ENCODE data around the gene P4HA2. TPM values are rescaled to one million over a fixed set of nuclear protein-coding genes. Genes with fewer than 3 reads are reported as not detected.

The P4HA2 gene
- 87.2 TPM for total RNA-seq

DNA sequence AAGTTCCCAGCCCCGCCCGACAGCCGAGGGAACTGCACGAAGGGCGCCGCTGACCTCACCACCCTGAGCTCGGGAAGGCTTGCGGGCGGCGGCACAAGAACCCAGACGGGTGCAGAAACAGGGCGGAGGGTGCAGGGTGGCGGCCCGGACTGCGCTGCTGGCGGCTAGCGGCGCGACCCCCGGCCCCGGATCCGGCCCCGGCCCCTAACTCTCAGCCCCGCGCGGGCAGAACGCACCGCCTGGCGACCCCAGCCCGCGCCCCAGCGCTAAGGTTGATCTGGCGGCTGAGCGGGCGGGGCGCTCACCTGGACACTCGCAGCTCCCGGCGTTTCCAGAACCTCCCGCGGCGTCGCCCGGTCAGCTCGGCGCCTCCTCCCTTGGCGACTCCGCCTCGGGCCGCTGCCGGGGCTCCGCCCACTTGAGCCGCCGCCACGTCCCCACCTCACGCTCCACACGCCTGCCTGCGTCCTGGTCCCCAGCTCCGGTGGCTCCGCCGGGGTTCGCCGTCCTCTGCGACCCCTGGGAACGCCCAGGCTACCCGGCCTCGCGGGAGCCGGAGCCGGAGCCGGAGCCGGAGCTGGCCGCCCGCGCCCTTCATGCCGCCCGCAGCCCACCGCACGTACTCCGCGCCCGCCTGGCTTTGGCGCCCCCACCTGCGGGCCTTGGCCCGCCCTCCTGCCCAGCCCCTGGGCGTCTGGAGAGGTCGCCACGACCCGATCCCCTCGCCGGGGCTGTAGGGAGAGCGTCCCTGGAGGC, at the start of gene P4HA2:
TSS of gene P4HA2 (minus strand) at position 369 of the 756 bp plus-strand sequence. CDS start 9,227 bp downstream, outside the sequence.
- DNase-seq: peak; percentile 89

DNA sequence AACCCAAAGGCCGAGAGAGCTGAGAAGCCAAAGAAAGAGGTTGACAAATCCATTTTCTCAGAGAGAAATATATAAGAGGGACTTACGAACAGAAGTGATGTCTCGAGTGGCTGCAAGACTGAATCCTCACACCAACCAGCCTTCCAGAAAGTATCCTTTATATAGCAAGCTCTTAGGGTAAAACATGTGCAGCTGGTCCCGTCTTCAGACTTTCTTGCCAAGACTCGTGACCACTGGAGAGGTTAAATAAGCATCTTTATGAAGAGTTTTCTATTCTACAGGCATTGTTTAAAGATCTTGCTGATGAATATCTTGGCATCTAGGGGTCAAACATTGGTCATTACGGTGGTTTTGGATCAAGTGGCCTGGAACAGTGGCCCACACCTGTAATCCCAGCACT, 49.6 kb upstream of the P4HA2 start:
- no peak for DNase-seq

DNA sequence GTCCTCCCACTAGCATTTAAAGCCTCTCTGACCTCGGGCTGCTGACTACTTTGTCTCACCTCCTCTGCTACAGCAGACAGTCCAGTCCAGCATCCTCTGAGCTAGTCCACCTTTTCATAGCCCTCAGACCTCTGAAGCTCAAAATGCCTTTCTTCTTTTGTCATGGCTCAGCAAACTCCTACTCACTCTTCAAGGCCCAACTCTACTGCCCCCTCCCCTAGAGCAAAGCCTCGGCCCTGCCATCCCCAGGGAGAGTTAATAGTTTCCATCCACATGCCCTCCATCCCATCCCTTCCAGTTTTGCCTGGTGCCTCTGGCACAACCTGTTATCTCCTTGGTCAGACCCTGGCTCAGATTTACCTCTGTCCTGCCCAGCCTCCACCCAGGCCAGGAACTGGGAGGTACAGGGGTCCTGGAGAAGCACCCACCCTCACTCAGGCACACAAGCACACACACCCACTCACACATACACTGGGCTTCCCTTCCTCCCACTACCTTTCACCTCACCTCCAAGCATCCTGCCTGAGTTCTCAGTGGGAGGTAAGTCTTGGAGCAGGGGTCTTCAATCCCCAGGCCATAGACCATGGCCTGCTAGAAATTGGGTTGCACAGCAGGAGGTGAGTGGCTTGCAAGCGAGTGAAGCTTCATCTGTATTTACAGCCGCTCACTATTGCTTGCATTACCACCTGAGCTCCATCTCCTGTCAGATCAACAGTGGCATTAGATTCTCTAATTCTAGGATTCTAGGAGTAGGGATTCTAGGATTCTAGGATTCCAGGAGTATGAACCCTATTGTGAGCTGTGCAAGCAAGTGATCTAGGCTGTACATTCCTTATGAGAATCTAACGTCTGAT, 47.9 kb upstream of the P4HA2 start:
- DNase-seq: no peak

DNA sequence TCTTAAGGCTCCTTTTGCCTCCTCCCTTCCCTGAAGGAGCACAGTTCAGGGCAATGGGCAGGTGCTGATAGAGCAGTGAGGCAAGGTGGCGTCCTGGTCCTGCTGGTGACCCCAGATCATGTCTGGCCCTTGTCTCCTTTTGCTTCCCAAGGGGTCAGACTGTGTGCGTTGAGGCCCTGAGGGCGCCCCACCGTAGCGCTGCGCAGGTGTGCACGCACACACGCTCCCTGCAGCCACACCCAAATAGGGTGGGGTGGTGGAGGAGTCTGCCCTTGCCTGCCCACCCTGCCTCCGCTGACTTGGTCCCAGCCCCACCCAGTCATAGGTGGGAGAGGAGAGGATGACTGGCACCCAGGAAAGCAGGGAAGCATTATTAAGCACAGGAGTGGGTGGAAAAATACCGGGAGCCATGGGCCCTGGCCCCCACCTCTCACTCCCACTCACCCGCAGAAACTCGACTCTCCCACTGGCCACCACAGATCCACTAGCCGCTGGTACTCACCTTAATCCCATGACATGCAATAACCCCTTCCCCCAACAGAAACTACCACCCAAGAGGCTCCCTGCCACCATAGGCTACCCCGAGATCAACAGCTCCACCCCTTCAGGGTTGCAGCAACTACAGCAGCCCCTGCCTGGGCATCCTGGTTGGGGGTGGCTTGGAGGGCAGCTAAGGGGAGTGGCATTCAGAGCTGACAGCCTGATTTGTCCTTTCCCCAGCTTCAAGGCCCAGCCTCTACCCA, 46.6 kb upstream of the P4HA2 start:
- DNase-seq: no peak

DNA sequence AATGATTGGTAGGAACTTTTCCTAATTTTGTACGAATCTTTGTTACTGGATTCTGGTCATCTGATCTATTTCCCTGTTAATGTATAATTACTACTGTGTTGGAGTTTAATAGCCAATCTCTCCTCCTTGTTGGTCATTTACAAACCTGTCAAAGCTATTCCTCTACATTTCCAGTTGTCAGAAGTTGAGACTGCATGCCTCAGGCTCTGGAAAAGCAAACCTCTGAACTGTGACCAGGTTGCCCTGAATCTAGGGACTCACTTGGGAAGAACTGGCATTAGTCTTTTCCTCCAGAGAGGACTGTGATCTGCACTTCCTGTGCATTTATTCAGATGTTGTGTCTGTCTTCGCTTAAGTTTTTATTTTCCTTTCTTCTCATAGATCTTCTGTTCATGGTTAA, 46.0 kb upstream of the P4HA2 start:
- DNase-seq: no peak

DNA sequence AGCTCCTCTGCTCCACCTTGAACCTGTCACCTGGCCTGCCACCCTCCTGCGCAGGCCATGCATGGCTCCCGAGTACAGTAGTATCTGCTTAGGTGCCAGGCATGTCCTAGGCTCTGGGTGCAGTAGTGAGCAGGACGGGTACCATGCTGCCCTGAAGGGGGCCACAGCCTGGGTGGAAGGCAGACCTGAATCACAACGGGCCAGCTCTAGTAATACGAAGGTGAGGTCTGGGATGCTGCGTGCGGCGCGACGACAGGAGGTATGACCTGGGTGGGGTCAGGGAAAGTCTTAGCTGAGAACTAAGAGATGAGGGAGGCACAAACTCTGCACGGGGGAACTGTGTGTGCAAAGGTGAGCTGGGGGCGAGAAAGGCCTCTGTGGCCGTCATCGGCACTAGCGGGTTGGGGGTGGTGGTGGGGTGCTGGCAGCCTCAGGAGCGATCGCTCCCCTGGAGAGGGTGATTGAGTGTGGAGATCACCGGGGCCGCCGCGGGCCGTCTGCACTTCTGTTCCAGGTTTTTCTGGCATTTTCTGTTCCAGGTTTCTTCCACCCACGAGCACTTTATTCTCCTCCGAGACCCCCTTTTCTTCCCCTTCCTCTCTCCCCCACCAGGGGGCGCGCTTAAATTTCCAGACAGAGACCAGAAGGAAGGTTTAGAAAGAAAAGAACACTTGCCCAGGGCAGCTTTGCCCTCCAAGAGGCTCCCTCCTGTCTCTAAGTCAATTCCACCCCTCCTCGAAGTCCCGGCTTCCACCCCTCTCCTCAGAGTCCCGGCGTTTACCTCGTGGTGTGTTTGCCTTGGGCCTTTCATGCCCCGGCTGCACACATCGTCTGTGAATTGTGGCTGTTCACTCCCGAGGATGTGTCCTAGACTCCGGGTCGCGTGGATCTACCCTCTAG, 44.9 kb upstream of the P4HA2 start:
- DNase-seq: peak; percentile 87

DNA sequence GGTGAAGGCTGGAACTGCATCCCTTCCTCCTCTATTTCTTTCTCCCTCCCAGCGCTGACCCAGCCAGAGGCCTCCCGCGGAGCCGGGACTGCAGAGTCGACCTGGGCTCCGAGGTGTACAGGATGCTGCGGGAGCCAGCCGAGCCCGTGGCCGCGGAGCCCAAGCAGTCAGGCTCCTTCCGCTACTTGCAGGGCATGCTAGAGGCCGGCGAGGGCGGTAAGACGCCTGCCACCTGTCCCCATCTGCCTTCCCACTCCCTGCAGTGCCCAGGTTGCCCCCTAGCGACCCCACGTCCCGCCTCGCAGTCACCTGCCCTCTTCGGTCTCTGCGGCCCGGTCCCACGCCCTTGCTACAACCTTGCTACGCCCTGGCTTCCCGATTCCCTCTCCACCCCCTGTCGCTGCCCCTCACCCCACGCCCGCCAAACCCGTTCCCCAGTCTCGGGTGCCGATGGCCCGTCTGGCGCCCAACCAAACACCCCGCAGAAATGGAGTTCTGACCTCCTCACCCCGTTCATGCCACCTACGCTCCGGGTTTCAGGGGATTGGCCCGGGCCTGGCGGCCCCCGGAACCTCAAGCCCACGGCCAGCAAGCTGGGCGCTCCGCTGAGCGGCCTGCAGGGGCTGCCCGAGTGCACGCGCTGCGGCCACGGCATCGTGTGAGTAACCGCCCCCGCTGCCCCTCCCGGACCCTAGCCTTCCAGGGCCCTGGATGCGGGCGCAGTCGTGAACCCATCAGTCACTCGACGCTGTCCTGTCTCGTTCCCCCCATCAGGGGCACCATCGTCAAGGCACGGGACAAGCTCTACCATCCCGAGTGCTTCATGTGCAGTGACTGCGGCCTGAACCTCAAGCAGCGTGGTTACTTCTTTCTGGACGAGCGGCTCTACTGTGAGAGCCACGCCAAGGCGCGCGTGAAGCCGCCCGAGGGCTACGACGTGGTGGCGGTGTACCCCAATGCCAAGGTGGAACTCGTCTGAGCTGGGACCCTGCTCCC, 43.9 kb upstream of the P4HA2 start:
- DNase-seq: no peak

DNA sequence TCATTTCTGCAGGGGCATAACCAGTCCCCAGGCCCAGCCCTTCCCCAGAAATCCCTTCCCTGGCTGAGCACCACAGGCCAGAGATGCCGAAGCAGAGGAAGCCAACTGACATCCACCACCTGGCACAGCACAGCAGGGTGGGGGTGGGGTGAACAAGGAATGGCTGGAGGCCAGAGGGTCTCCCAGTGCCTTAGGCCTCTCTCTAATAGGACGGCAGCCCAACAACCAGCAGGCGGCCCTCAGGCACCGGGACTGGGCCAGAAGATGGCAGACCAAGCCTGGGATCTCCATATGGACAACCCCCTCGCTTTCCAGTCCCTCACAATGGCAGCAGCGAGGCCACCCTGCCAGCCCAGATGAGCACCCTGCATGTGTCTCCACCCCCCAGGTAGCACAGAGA, 43.1 kb upstream of the P4HA2 start:
- DNase-seq: peak; percentile 88

DNA sequence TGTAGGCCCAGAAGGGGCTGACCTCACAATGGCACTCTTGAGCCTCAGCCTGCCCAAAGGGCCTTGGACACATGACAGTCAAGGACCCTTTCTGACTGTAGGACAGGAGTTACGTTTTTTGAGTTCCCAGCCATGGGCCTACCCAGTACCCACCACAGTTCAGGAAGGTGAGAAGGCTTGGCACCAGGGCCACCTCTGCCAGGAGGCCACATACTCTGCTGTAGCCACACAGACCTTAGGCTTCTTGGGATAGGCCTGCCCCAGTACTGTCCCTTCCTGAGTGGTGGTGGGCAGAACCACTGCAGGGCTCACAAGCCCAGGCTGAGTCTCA, 42.6 kb upstream of the P4HA2 start:
- DNase-seq: no peak

DNA sequence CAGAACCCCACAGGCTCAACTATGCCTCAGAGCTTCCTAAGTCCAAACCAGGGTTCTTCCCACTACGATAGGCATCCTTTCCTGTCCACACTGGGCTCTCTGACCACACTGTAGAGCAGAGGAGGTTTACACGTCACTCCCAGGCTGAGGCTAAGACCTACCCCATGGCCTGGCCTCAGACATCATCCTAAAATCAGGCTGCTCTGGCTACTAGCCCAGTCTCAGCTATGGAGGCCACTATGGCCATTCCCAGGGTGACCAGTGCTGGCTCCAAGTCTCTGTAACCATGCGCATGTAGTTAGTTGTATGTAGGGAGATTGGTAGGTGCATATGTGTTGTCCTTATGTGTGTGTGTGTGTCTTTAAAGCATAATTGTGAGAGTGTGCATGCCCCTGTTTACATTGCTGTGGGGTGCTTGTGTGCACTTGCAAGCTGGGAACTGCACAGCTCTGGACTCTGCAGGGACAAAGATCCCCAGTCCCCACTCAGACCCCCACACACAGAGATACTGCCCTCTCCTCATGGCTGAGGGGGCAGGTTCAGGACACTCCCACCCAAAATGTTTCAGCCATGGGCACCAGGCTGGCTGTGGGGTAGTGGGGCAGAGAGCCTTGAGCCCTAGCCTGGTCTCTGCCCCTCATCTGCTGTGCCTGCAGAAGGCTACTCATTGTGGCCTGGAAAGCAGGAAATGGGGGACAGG, 42.1 kb upstream of the P4HA2 start:
- no peak for DNase-seq

DNA sequence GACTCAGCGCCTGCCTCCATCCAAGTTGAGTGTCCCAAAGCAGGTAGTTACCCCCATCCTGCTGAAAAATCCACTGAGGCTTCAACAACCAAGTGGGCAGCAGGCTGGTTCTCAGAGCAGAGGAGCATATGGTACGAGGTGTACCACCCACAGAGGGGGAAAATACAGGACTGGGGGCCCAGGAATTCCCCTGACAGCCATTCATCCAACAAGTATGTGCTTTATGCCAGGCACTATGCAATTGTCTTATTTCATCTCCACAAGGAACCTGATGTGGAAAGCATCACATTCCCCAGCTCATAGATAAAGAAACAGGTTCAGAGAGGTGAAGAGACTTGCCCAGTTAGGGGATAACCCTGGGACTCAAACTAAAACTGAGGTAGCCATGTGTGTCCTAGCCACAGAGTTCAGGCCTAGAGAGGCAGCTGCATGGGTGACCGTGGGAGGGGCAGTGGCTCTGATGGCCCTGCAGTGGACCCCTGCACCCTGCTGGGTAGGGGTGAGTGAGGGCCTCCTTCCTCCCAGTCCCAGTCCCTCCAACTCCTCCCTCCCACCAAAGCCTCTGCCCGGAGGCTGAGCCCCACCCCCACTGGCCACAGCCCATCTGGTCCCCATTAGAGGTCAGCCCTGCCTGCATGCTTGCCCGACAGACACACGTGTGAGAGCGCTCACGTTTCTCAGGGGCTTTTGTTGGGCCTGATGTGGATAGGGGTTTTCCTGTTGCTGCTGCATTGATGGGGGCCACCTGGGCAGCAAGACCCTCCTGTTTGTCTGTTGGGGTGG, 41.3 kb upstream of the P4HA2 start:
- no peak for DNase-seq

DNA sequence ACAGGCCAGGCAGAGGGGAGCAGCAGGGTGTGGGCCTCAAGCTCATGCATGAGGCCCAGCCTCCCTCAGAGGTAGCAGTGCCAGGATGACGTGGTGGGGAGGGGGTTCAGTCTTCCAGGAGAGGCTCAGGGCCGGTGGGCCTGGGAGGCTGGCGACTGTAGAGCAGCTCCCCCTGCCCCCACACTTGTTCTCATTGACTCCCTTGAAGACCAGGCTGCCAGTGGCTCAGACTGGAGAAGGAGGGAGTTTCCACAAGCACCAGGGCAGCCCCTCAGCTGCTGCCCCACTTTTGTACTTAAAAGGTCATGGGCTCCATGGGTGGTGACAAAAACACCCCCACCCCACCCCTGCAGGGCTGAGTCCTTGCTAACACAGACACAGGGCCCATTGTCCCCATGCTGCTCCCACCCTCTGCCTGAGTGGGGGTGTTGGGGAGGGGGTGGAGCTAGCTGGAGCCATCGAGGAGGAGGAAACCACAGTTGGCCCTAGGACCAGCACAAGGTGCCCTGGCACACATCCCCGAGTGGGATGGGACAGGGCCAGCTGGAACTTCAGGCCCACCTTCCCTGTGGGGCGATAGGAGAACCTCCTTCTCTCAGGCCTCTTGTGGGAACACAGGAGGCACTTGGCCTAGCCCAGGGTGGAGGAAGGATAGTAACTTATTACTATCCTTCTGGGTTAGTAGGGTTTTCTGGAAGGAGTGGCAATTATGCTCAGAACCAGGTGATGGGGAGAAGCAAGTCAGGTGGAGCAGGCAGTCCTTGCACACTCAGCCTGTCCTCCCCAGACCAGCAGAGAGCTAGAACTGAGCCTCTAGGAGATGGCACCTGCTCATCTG, 40.5 kb upstream of the P4HA2 start:
- DNase-seq: peak; percentile 68

DNA sequence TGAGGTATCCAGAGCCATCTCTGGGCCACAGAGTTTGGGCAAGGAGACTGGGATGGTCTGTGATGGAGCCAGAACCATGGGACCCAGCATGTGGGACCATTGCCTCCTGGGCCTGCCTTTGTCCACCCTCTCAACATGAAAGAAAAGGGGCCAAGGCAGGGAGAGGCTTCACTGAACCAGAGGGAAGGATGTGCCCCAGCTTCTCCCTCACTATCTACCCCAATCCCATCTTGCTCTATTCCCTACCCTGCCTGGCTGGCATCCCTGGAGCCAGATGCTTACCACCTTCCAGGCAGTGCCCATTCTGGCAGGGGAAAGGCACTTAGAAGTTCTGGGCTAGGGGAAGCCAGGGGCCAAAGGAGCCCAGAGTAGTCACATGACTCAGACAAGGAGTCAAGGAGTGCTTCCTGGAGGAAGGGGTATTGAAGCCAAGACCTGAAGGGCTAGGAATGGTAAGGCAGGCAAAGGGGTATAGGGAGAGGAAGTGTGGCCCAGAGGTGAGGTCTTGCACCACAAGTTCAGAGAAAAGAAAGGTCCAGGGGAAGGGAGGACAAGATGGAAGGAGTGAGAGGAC, 39.6 kb upstream of the P4HA2 start:
- no peak for DNase-seq

DNA sequence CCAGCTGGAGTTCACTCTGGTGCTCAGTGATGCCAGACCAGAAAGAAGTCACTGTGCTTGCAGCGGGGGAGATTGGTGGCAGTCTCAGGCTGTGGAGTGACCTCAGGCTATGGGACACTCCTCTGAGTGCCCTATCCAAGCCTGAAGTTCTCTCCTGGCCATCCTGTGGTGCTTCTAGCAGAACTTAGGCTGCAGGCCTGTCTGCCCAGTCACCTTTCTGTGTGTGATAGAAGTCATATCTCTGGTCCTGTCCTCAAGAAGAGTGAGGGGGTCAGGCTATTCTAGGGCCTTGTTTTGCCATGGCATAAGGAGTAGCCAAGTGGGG, 39.1 kb upstream of the P4HA2 start:
- no peak for DNase-seq

DNA sequence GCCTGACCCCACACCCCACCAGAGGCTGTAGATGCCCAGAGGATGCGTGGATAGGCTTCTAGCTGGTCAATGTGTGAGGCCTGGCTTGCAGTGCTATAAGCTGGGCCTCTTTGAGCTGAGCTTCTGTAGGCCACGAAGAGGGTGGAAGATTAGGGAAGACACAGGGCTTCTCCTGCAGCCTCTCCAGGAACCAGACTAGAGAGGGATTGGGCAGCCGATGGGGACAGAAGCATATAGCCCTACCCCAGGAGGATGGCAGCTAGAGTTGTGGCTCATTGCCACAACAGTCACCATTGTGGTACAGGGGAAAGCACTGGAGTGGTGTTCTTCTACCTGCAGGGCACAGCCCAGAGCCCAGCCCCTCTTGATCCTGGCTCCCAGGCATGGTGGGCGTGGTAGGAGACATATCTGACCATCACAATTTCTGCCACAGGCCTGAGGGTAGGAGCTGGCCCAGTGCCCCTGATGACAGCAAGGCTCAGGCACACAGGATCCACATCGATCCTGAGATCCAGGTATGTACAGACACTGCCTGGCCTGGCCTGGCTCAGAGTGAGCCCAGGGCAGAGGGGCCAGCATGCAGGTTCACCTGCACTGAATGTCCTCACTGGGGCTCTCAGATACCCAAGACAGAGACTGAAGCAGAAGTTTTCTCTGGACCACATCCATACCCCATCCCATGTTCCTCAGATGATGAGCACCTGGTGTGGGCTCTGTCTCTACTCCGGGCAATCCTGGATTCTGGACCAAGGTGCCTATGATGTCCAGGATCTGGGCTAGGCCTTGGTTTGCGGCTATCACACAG, 38.6 kb upstream of the P4HA2 start:
- no peak for DNase-seq

DNA sequence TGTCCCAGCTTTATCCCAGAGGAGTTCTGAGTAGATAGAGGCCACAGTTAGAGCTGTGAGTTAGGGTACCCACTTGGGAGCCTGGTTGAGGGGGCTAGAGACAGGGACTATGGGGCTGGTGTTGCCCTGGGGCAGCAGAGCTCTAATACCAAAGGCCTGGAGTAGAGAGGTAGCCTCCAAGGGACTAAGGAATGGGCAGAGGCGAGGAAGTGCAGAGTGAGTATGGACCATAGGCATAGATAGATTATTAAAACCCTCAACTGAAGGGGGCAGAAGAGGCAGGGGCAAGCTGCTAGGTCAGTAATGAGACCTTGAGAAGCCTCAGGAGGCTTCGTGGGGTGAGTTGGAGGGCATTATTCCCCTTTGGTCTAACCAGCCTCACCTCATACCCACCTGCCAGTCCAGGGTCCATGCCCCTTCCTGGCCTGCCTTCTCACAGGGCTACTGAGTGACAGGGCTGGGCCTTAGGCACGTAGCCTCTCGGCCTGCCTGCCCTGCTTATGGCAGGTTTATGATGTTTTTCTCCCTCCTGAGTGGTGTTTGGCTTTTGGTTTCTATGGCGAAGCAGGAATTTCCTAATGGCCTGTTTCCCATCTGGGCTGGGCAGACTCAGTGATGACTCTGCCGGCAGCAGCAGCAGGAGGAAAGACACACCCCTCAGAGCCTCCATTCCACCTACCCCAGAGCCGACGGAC, 37.8 kb upstream of the P4HA2 start:
- peak; percentile 88 for DNase-seq

Data from tongue (tissue), 2 donors.